Hematopoietic multipotent progenitor cell treated with erythropoietin and hydrocortisone succinate and interleukin-3 and kit ligand, for 17 days (in vitro differentiated cells): ENCODE data around the gene DKK3.
A peak's percentile ranks its signal among the peaks of the same experiment; 100 is the strongest.

Source experiments
- DNase-seq: peaks from one replicate; pipeline ENCODE4 v3.0.0-alpha.2; 2015; ENCODE audit warnings: low spot score

DKK3 gene

GRCh38 chr11:11940551-11940950 is 67.9 kb downstream of the DKK3 start:
- no peak for DNase-seq

- no peak for DNase-seq
Measured at GRCh38 chr11:11937957-11938356, 70.5 kb downstream of the DKK3 start.

GRCh38 chr11:11937433-11937832 is 71.0 kb downstream of the DKK3 start:
- no peak for DNase-seq

GRCh38 chr11:11935536-11935935 is 72.9 kb downstream of the DKK3 start:
- no peak for DNase-seq

GRCh38 chr11:11931461-11932055 is 76.9 kb downstream of the DKK3 start:
- DNase-seq, result peak; percentile 37

GRCh38 chr11:11929920-11930319 is 78.5 kb downstream of the DKK3 start:
- no peak for DNase-seq

- DNase-seq, result no peak
Measured at GRCh38 chr11:11923828-11924227, 84.6 kb downstream of the DKK3 start.

- no peak for DNase-seq
Measured at GRCh38 chr11:11916981-11917399, 91.4 kb downstream of the DKK3 start.

- DNase-seq, result no peak
Measured at GRCh38 chr11:11915625-11916024, 92.8 kb downstream of the DKK3 start.

- no peak for DNase-seq
Measured at GRCh38 chr11:11913395-11913794, 95.0 kb downstream of the DKK3 start.
